Heart right ventricle (tissue), 16 donors: ENCODE results near the gene IGF1R. TPM values are rescaled to one million over a fixed set of nuclear protein-coding genes. Genes with fewer than 3 reads are reported as not detected.

Experiments used
- ATAC-seq, 8 donors: fragments of 200-7000 bp; cut with Tn5 transposase; one replicate each; pipeline ENCODE4 v1.9.1; 2020; ENCODE audit warnings: mild to moderate bottlenecking in 8 of 8, moderate library complexity in 8 of 8, moderate number of reproducible peaks in 1 of 8
- DNase-seq, 2 donors: peaks; one replicate each; pipeline ENCODE4 v3.0.0-alpha.2; 2020
- H3K27ac ChIP-seq, 10 donors: fragments of 200-600 bp; sonication (generic) in 2 of 10; one replicate each; pipeline versions ENCODE4 v1.5.0 to v1.8.0; 2020 to 2022; ENCODE audit warnings: mild to moderate bottlenecking in 3 of 10
- H3K27me3 ChIP-seq, 7 donors: fragments of 200-600 bp; one replicate each; pipeline ENCODE4 v1.8.0; 2021 to 2022; ENCODE audit warnings: mild to moderate bottlenecking in 2 of 7
- H3K36me3 ChIP-seq, 9 donors: fragments of 200-600 bp; sonication (generic) in 1 of 9; one replicate each; pipeline versions ENCODE4 v1.5.0 to v1.8.0; 2020 to 2022; ENCODE audit warnings: mild to moderate bottlenecking in 2 of 9
- H3K4me1 ChIP-seq, 9 donors: fragments of 200-600 bp; sonication (generic) in 1 of 9; one replicate each; pipeline versions ENCODE4 v1.5.0 to v1.8.0; 2020 to 2022; ENCODE audit warnings: mild to moderate bottlenecking in 4 of 9
- H3K4me3 ChIP-seq, 10 donors: fragments of 200-600 bp; sonication (generic) in 2 of 10; one replicate each; pipeline versions ENCODE4 v1.5.0 to v1.8.0; 2020 to 2022; ENCODE audit warnings: mild to moderate bottlenecking in 7 of 10, moderate library complexity in 2 of 10
- H3K9me3 ChIP-seq, 11 donors: fragments of 200-600 bp in 10 of 11; sonication (generic) in 2 of 11; one replicate each; pipeline versions ENCODE4 v1.5.0 to v1.8.0; 2013 to 2022; ENCODE audit warnings: mild to moderate bottlenecking in 2 of 11, control low read depth in 1 of 11, moderate library complexity in 1 of 11
- CTCF ChIP-seq, 9 donors: fragments of 200-600 bp; sonication (generic) in 2 of 9; IDR thresholded peaks; one replicate each; pipeline versions ENCODE4 v1.5.0 to v1.8.0; 2021 to 2022; ENCODE audit warnings: antibody characterized with exemption in 9 of 9, mild to moderate bottlenecking in 5 of 9, moderate library complexity in 1 of 9
- WGBS, 2 donors: extraction: QIAGEN DNeasy Blood & Tissue Kit; methylation state at CpG; one replicate each; pipeline ENCODE4 v1.1.7; 2013; ENCODE audit warnings: inconsistent platforms in 1 of 2; 5-methylcytosine and 5-hydroxymethylcytosine counted together
- intact Hi-C, 10 donors: fragments of 100-400 bp; cut with DNase I; formaldehyde crosslinking; loops; one replicate each; pipeline versions ENCODE4 v1.11.1 to v1.14.2; 2022
- polyA plus RNA-seq, 2 donors: library from polyadenylated mRNA; stranded (reverse); fragments of 200-250 nt; gene quantifications; one replicate each; pipeline ENCODE4 v1.2.3, GENCODE V29; 2013
- total RNA-seq, 10 donors: library from RNA; stranded (reverse); fragmentation: NEBNext Ultra II Directional in 3 of 10; extraction: Animal tissue kit (Norgen Biotek cat#: 25700) in 3 of 10; gene quantifications; one replicate each; pipeline versions ENCODE4 v1.2.1 to v1.2.4, GENCODE V29; 2021 to 2023
- donor health status: Arrhythmogenic right ventricular cardiomyopathy.
- donor health status: ischemic (EF 13 %, LVEDD 7.1; RV severe dilation, severe dysfunction).
- donor health status: healthy with polysubstance abuse.
- donor health status: DM: no; HTN: yes; CAD: no.
- donor health status: DM: no; HTN: no; CAD: no.
- donor health status: ischemic (EF 25% LVEDD 6.9; RV normal size, moderate dysfunction).
- donor health status: ischemic (EF 25% LVEDD 5.7; RV mildly dilated, moderate dysfunction).
- donor health status: healthy.
- donor health status: DM: yes; HTN: yes; CAD: no.
- donor health status: Ischemic cardiomyopathy.
- donor health status: ischemic (EF 35%, LVEDD 5.7; RV mildly dilated, moderate dysfunction).
- donor health status: nonischemic (EF 11% LVEDD 7.7; RV severe dilation, severe dysfunction).
- donor health status: DM: yes; HTN: yes; CAD: no.
- donor health status: PGD.
- donor health status: ischemic (EF 29% LVEDD 5.4; RV normal size, mild dysfunction).
- donor health status: nonischemic (EF 23%, LVEDD 6.1; RV moderate dilation, normal function).

Gene IGF1R
- total and polyA plus RNA-seq, 12 donors = 3.4 to 88.2 (median 45.9) TPM

- ATAC-seq (no peak), DNase-seq (no peak)
- Histone ChIP-seq H3K4me1 (peaks cover 8 to 87% (median 57%) of the 10 kb centered on the region in 9 donors), H3K27me3 (no peaks in the 10 kb centered on the region), H3K4me3 (no peak overlapping the region), H3K9me3 (no peaks in the 10 kb centered on the region), H3K27ac (peak overlapping the region in 2 of 10 donors; percentile 28 to 37), H3K36me3 (peaks cover 0 to 9% (median 6%) of the 10 kb centered on the region in 9 donors)
- TF ChIP-seq CTCF (IDR thresholded peaks at IDR 0.05) = no peak
- intact Hi-C loops = no loop called here
- WGBS, 2 donors = 60 to 61% methylated on average over 6 of the region's 6 CpGs
These were observed 54.9 kb downstream of the IGF1R start for GRCh38 chr15:98703126-98703685.

- H3K27me3 ChIP-seq = no peaks in the 10 kb centered on the region
- peaks cover 9 to 87% (median 53%) of the 10 kb centered on the region in 9 donors for H3K4me1 ChIP-seq
- H3K9me3 ChIP-seq = no peaks in the 10 kb centered on the region
- WGBS, 2 donors = 59 to 82% methylated on average over 4 of the region's 4 CpGs
- H3K27ac ChIP-seq = peak overlapping the region in 4 of 10 donors; percentile 19 to 56 (median 34)
- ATAC-seq (peak in 4 of 8 donors; percentile 19 to 36 (median 26)), DNase-seq (no peak)
- no peak overlapping the region for H3K4me3 ChIP-seq
- H3K36me3 ChIP-seq = peaks cover 0 to 13% (median 8%) of the 10 kb centered on the region in 9 donors
- intact Hi-C loops = loop anchor here in 1 of 10 donors (5.0 kb wide), 1 partner anchor 1562 kb away; no protein-coding TSS in a partner anchor
- no peak for TF ChIP-seq CTCF (IDR thresholded peaks at IDR 0.05)
These were observed 56.7 kb downstream of the IGF1R start for GRCh38 chr15:98705070-98705469.

- TF ChIP-seq CTCF (IDR thresholded peaks at IDR 0.05) = no peak
- peaks cover 0 to 6% (median 0%) of the 10 kb centered on the region in 11 donors for H3K9me3 ChIP-seq
- no peak overlapping the region for H3K4me3 ChIP-seq
- no peaks in the 10 kb centered on the region for H3K27me3 ChIP-seq
- WGBS, 2 donors = 71 to 74% methylated on average over 1 of the region's 1 CpG
- H3K36me3 ChIP-seq = peaks cover 0 to 26% (median 8%) of the 10 kb centered on the region in 9 donors
- peak overlapping the region in 3 of 10 donors; percentile 19 to 56 (median 32) for H3K27ac ChIP-seq
- peaks cover 9 to 79% (median 48%) of the 10 kb centered on the region in 9 donors for H3K4me1 ChIP-seq
- DNase-seq (no peak), ATAC-seq (no peak)
- intact Hi-C loops = loop anchor here in 1 of 10 donors (5.0 kb wide), 1 partner anchor 1561 kb away; no protein-coding TSS in a partner anchor
These were observed 58.0 kb downstream of the IGF1R start for GRCh38 chr15:98706387-98706786.

GRCh38 chr15:98706986-98707385, 58.6 kb downstream of the IGF1R start:
- no peak for TF ChIP-seq CTCF (IDR thresholded peaks at IDR 0.05)
- intact Hi-C loops = loop anchor here in 1 of 10 donors (5.0 kb wide), 1 partner anchor 1560 kb away; no protein-coding TSS in a partner anchor
- H3K4me1 ChIP-seq = peaks cover 9 to 79% (median 48%) of the 10 kb centered on the region in 9 donors
- peak overlapping the region in 2 of 10 donors; percentile 24 to 56 for H3K27ac ChIP-seq
- no peak overlapping the region for H3K4me3 ChIP-seq
- 68 to 84% methylated on average over 13 of the region's 13 CpGs for WGBS, 2 donors
- H3K27me3 ChIP-seq = no peaks in the 10 kb centered on the region
- peaks cover 0 to 12% (median 0%) of the 10 kb centered on the region in 11 donors for H3K9me3 ChIP-seq
- ATAC-seq (peak in 4 of 8 donors; percentile 12 to 40 (median 25)), DNase-seq (no peak)
- H3K36me3 ChIP-seq = peaks cover 0 to 32% (median 8%) of the 10 kb centered on the region in 9 donors
